Suprapubic skin (tissue), 3 donors: ENCODE data around the gene KRT9.

Experiments used
- CTCF ChIP-seq, 2 donors: fragments of 200-600 bp in 1 of 2; fragments of 450-650 bp in 1 of 2; sonication (generic) in 1 of 2; IDR thresholded peaks; one replicate each; pipeline ENCODE4 v1.5.1; 2016 to 2019; ENCODE audit warnings: antibody characterized with exemption in 2 of 2, mild to moderate bottlenecking in 1 of 2, moderate library complexity in 1 of 2
- EP300 ChIP-seq: sonication (generic); formaldehyde crosslinking; IDR thresholded peaks from one replicate; pipeline ENCODE4 v1.6.1; 2017; ENCODE audit warnings: antibody characterized with exemption
- POLR2A ChIP-seq, 2 donors: fragments of 450-650 bp; IDR thresholded peaks; one replicate each; pipeline ENCODE4 v1.6.1; 2017; ENCODE audit warnings: antibody characterized with exemption in 2 of 2, mild to moderate bottlenecking in 2 of 2, moderate library complexity in 2 of 2

- TF ChIP-seq CTCF (IDR thresholded peaks at IDR 0.05) (no peak), POLR2A (IDR thresholded peaks at IDR 0.05) (no peak), EP300 (no peak)
Observed at GRCh38 chr17:41522301-41523224, 49.3 kb downstream of the KRT9 start.
